ENCODE results near the gene CLDN4.

CLDN4 gene

GRCh38 chr7:73856941-73857340 lies 26.1 kb downstream of the CLDN4 start:
- no peak overlapping the region for H3K4me3 ChIP-seq (ENCODE audit: control insufficient read depth, low read depth, low read length)
- no peak for DNase-seq (ENCODE audit: low read depth)
- no peak for TF ChIP-seq CTCF (conservative IDR thresholded peaks at IDR 0.05; ENCODE audit: control insufficient read depth, insufficient read depth, low read depth, low read length)

GRCh38 chr7:73858807-73859206 lies 28.0 kb downstream of the CLDN4 start:
- peak; percentile 39 for DNase-seq (ENCODE audit: low read depth)
- H3K4me3 ChIP-seq (ENCODE audit: control insufficient read depth, low read depth, low read length): no peak overlapping the region
- no peak for TF ChIP-seq CTCF (conservative IDR thresholded peaks at IDR 0.05; ENCODE audit: control insufficient read depth, insufficient read depth, low read depth, low read length)

GRCh38 chr7:73860859-73861258 lies 30.1 kb downstream of the CLDN4 start, which contains the start of gene TMEM270:
TSS of gene TMEM270 (plus strand) at chr7:73861159. CDS start at chr7:73861195, 36 bp downstream.
- DNase-seq (ENCODE audit: low read depth): no peak
- H3K4me3 ChIP-seq (ENCODE audit: control insufficient read depth, low read depth, low read length): no peak within 1 kb of the TSS
- TF ChIP-seq CTCF (conservative IDR thresholded peaks at IDR 0.05; ENCODE audit: control insufficient read depth, insufficient read depth, low read depth, low read length): no peak

- no peak for DNase-seq (ENCODE audit: low read depth)
- TF ChIP-seq CTCF (conservative IDR thresholded peaks at IDR 0.05; ENCODE audit: control insufficient read depth, insufficient read depth, low read depth, low read length): no peak
- no peak overlapping the region for H3K4me3 ChIP-seq (ENCODE audit: control insufficient read depth, low read depth, low read length)
Observed at GRCh38 chr7:73861305-73861704, 30.5 kb downstream of the CLDN4 start.

GRCh38 chr7:73864981-73865711 lies 34.4 kb downstream of the CLDN4 start:
- no peak for DNase-seq (ENCODE audit: low read depth)
- no peak for TF ChIP-seq CTCF (conservative IDR thresholded peaks at IDR 0.05; ENCODE audit: control insufficient read depth, insufficient read depth, low read depth, low read length)
- no peak overlapping the region for H3K4me3 ChIP-seq (ENCODE audit: control insufficient read depth, low read depth, low read length)

GRCh38 chr7:73865738-73866445 lies 35.1 kb downstream of the CLDN4 start:
- peak; percentile 60 for DNase-seq (ENCODE audit: low read depth)
- H3K4me3 ChIP-seq (ENCODE audit: control insufficient read depth, low read depth, low read length): no peak overlapping the region
- TF ChIP-seq CTCF (conservative IDR thresholded peaks at IDR 0.05; ENCODE audit: control insufficient read depth, insufficient read depth, low read depth, low read length): peak; percentile 65
